Eye (tissue), 1 donor: ENCODE measurements around the gene DEDD2.
"Not testable (repeated sequence)": the region's sequence is repeated elsewhere in the genome, so short reads cannot be mapped to it uniquely, and the experiment has no call there.

Source experiments
- DNase-seq: peaks from one replicate; pipeline ENCODE4 v3.0.0-alpha.2; 2015

The DEDD2 gene

GRCh38 chr19:42217520-42218437 is at the start of gene DEDD2:
DEDD2 (minus strand) TSS chr19:42217677; CDS start chr19:42217007, 670 bp downstream.
- peak; percentile 98 for DNase-seq

- DNase-seq = not testable (repeated sequence)
Measured at GRCh38 chr19:42266928-42267603, 49.6 kb upstream of the DEDD2 start.

- DNase-seq = not testable (repeated sequence)
Measured at GRCh38 chr19:42266105-42266504, 48.6 kb upstream of the DEDD2 start.

- no peak for DNase-seq
Measured at GRCh38 chr19:42261763-42262162, 44.3 kb upstream of the DEDD2 start.

GRCh38 chr19:42257842-42258241 is 40.4 kb upstream of the DEDD2 start:
- DNase-seq = not testable (repeated sequence)

- peak; percentile 84 for DNase-seq
Measured at GRCh38 chr19:42255766-42256745, 38.6 kb upstream of the DEDD2 start.

GRCh38 chr19:42254850-42255765 is 37.6 kb upstream of the DEDD2 start, which contains the start of gene ERF:
ERF (minus strand) TSS chr19:42255128; CDS start chr19:42254999, 129 bp downstream.
- peak; percentile 97 for DNase-seq

- DNase-seq = peak; percentile 92
Measured at GRCh38 chr19:42254089-42254849, 36.8 kb upstream of the DEDD2 start.

GRCh38 chr19:42253245-42254088 is 36.0 kb upstream of the DEDD2 start:
- peak; percentile 90 for DNase-seq

GRCh38 chr19:42252365-42253244 is 35.1 kb upstream of the DEDD2 start:
- DNase-seq = peak; percentile 74

- peak; percentile 62 for DNase-seq
Measured at GRCh38 chr19:42251572-42252358, 34.3 kb upstream of the DEDD2 start.

- DNase-seq = peak; percentile 57
Measured at GRCh38 chr19:42250666-42251531, 33.4 kb upstream of the DEDD2 start.

- peak; percentile 31 for DNase-seq
Measured at GRCh38 chr19:42250183-42250665, 32.7 kb upstream of the DEDD2 start.

- DNase-seq = no peak
Measured at GRCh38 chr19:42249769-42250168, 32.3 kb upstream of the DEDD2 start.

GRCh38 chr19:42249149-42249750 is 31.8 kb upstream of the DEDD2 start:
- DNase-seq = no peak
